GM19035 (cell line): ENCODE data around the gene TRIP13.

ENCODE experiments used
- ATAC-seq: cut with Tn5 transposase; IDR thresholded peaks from one replicate; pipeline ENCODE4 v1.9.1; 2021; ENCODE audit not compliant: unreplicated experiment

Gene TRIP13

GRCh38 chr5:854966-855743, 37.5 kb upstream of the TRIP13 start:
- no peak for ATAC-seq

- ATAC-seq = no peak
Observed at GRCh38 chr5:855771-856530, 36.7 kb upstream of the TRIP13 start.

- no peak for ATAC-seq
Observed at GRCh38 chr5:856531-857425, 35.9 kb upstream of the TRIP13 start.

DNA sequence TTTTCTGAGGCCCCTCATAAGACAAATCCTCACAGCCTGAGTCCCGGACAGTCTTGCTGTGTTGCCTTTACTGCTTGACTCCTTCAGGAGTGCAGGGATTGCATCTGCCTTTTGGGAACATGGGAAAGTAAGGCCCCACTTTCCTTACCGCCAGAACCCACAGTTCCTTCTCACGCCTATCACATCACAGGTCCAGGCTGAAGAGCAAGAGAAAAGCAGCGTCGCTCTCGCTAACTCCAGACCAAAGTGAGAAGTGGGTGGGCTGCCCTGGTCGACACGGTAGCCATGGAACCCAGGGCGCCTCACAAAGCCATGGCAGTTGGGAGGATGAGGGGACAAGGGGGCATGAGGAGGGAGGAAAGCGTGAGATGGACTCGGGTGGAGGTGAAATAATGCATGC, 34.0 kb upstream of the TRIP13 start:
- no peak for ATAC-seq

DNA sequence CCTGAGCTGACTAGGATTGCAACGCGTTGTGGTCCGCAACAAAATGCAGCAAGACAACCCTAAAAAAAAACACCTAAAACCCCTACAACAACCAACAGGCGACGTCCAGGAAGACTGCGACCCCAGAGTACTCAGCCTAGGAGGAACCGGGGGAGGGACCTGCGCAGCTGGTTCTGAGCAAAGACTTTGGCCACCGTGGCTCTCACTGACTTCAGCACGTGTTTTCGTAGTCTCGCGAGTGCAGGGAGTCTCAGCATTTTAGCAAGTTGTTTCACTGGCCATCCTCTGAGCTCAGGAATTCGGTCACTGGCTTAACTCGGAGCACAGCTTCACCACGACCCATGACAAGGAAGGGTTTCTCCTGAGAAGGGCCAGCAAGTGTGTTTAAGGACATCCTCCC, 33.3 kb upstream of the TRIP13 start:
- ATAC-seq = no peak

GRCh38 chr5:859798-860296, 32.8 kb upstream of the TRIP13 start:
- no peak for ATAC-seq

- ATAC-seq = no peak
Observed at GRCh38 chr5:860506-861150, 32.1 kb upstream of the TRIP13 start.

GRCh38 chr5:861442-862366, 31.0 kb upstream of the TRIP13 start:
- ATAC-seq = no peak

DNA sequence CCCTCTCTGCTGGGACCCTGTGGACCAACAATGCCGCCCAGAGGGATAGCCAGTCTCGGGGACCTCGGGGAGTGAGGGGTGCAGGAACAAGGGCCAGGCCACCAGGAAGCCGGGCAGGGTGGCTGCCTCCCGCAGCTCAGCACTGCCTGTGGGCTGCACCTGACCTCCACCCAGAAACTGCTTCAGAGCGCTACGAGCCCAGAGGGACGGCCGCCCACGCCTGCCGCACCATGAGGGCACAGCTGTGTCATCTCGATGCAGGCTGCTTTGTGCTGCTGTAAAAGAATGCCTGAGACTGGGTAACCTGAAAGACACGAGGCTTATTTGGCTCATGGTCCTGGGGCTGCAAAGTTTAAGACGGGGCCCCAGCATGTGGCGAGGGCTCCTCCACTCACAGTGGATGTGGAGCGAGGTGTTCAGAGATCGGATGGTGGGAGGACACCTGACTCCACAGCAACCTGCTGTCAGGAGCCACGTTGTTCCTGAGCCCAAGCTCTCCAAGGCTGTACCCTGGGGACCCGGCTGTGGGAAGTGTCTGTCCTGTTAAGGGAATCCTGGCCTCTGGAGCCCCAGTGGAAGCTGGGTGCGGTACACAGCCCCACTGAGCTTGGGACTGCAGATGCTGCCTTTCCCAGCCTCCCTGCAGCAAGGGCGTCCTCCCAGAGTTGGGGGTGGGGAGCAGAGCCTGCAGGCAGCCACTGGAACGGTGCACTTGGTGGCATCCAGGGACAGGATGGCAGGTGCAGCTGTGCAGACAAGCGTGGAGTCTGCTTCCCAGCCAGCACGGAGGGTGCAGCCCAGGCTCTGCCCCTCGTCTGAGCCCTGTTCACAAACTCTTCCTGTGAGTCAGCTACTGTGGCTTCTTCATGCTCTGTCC, 30.1 kb upstream of the TRIP13 start:
- no peak for ATAC-seq

DNA sequence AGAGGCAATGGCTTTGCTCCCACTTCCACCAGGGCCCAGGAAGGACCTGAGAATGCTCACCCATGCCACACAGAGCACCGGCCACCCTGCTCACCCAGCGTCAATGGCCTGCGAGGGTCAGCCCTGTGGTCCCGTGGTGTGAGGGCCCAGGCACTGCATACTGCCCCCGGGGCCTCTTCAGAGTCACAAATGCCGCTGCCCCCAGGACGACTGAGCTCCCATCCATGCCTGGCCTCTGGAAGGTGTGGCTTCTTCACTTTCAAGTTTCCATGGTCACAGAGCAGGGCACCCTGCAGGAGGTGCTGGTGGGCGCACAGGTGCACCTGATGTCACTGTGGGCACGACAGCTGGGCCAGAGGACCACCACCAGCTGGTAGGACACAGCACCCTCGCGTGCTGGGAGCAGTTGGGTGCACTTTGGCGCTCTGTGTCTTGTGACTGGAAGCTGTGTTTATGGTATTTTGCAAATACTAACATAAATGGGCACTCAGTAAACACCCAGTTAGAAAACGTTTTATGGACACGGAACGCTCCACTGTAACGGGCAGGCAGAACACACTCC, 29.4 kb upstream of the TRIP13 start:
- no peak for ATAC-seq

DNA sequence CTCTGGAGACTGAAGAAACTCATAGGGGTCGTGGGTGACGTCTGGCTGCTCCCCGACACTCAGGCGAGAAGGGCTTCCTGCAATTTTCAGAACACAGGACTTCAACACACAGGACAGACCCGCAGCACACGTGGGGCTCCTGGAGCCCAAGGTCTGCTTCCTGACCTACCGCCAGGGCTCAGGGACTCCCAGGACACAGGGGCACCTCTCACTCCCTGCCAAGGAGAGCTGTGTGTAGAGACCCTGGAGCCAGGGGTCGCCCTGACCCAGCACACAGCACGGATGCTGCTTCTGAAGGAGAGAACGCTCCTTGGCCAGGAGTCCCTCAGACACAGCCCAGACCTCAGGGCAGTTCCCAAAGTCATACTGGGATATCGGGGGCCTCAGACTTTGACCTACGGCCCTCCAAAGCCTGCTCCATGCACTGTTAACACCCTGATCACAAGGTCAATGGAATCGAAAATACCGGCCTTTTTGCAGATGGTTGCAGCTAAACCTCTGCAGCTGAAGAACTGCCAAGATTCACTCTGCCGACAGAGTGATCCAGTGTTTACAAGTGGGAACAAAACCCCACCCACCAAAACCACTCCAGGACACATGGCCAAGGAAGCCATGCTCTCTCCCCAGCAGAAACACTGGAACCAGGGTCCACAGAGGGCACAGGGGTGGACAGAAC, 28.1 kb upstream of the TRIP13 start:
- ATAC-seq = no peak

DNA sequence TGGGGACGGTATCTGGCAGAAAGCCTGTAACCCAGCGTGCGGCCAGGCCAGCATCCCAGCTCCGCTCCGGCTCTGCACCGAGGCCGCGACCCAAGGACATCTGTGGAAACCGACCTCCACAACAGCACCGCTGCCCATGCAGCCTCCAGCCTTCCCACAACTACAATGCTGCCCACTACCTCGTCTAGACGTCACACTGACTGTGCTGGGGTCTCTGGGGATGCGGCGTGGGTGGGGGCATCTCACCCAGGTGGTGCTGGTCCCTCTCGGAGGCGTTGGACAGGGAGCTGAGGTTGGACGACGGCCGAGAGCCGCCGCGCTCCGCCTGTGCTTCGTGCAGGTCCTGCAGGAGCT, 27.5 kb upstream of the TRIP13 start:
- no peak for ATAC-seq

GRCh38 chr5:865771-866170, 26.9 kb upstream of the TRIP13 start:
- ATAC-seq = no peak

GRCh38 chr5:867300-867870, 25.3 kb upstream of the TRIP13 start:
- no peak for ATAC-seq

GRCh38 chr5:868428-869135, 24.1 kb upstream of the TRIP13 start:
- no peak for ATAC-seq

DNA sequence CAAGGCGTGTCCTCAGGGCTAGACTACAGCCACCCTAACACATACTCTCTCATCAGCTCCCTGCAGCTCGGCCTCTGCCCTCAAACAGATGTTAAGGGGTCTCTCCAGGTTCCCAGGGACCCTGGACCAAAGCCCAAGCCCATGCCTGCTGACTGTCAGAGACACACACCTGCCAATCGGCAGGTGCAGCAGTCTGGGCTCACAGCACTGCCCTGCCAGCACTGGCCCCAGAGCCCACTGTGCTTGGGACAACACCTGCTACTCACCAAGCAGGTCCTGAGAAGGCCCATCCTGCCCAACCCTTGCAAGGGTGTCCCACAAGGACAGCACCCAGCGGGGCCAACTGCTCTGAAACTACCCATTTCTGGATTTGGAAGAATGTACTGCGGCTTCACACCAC, 21.7 kb upstream of the TRIP13 start:
- no peak for ATAC-seq
